Stimulated activated CD4-positive, alpha-beta T cell treated with anti-CD3 and anti-CD28 coated beads, TNF-alpha, amount 100 ng/mL, for 4 hours (primary cell): ENCODE results near the gene ZMYND15.

Source experiments
- DNase-seq, 3 experiments: peaks; one replicate each; pipeline ENCODE4 v3.0.0-alpha.2; 2020; ENCODE audit warnings: low read depth in 3 of 3

ZMYND15 gene

GRCh38 chr17:4743216-4743615 is 3.6 kb downstream of the ZMYND15 start:
- no peak for DNase-seq

DNA sequence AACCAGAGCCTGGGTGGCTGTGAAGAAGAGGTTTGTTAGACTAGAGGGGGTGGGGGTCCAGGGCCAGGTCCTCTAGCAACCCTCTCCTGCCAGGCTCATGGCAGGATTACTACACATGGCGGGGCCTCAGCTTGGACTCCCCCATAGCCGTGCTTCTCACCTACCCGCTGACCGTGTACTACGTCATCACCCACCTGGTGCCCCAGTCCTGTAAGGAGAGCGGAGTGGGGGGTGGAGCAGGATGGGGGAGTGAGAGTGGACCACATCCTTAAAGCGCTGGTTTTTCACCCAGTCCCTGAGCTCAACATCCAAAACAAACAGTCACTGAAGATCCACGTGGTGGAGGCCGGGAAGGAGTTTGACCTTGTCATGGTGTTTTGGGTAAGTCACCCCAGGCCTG is 4.3 kb downstream of the ZMYND15 start:
- DNase-seq, result no peak

DNA sequence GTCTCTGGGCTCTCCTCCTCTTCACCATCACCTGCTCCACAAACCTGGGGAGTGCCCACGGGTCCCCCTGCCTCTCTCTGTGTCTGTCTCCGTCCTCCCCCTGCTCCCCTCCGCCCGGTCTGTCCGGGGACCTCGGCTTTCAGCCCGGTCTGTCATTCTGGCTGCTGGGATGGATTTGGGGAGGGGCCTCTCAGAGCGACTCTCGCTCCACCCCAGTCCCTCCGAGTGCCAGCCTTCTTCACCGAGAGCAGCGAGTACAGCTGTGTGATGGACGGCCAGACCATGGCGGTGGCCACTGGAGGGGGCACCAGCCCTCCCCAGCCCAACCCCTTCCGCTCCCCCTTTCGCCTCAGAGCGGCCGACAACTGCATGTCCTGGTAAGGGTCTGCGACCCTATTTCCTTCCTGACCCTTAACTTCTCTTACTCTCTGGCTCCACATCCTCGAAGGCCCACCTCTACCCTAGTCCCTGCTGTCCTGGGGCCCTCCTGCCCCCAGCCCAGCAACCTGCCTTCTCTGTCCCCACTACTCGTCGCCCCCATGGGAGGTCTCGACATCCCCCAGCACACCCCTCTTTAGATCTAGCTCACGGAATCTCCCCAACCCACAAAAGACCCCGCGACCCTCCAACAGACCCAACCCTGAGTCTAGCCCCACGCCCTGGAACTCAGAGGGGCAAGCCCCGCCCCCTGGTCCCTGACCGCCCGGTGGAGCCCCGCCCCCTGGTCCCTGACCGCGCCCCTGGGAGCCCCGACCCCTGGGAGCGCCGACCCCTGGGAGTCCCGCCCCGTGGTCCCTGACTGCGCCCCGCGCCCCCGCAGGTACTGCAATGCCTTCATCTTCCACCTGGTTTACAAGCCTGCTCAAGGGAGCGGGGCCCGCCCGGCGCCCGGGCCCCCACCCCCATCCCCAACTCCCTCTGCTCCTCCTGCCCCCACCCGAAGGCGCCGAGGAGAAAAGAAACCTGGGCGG is 5.7 kb downstream of the ZMYND15 start:
- DNase-seq, result no peak

GRCh38 chr17:4747847-4748246 is 8.2 kb downstream of the ZMYND15 start:
- DNase-seq, result no peak

GRCh38 chr17:4748686-4749085 is 9.1 kb downstream of the ZMYND15 start:
- DNase-seq, result no peak

DNA sequence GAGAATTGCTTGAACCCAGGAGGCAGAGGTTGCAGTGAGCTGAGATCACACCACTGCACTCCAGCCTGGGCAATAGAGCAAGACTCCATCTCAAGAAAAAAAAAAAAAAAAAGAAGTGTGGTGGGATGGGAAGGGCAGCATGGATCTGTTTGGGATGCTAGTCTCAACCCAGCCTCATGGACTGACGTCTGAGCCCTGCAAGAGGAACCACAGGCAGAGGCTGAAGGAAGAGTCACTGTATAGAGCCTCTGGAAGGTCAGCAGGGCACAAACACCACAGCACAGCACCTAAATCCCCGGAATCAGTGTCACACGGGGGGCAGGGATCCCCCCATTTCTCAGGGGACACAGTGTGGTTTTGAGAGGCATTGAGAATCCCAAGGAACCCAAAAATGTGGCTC is 11.0 kb downstream of the ZMYND15 start:
- DNase-seq, result no peak

DNA sequence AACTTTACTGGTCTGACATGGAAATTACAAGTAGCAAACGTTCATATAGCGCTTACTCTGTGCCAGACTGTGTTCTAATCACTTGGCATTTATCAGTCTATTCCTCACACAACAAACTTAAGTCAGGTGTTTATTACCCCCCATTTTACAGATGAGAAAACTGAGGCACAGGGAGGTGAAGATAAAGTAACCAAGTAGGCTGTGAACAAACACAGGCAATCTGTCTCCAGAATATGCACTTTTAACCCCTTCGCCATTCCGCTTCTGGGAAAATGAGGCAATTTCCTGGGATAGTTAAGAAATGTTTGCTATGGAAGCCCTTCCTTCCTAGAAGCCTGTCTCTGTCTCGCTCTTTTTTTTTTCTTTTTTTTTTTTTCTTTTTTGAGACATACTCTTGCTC is 12.3 kb downstream of the ZMYND15 start:
- no peak for DNase-seq

DNA sequence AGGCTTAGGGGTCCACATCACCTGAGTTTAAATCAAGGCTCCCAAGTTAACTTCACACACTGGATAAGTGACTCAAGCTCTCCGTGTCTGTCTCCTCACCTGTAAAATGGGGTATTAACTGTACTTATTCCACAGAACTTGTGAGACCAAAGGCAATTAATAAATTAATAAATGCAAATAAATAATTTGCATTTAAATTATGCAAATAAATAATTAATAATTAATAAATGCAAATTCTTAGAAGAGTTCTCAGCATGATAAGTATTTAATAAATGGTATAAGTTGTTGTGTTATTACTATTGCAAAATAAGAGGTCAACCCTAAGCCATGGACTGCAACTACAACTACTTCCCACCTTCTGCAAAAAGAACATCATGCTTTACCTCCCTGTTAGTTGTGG is 13.8 kb downstream of the ZMYND15 start:
- no peak for DNase-seq

DNA sequence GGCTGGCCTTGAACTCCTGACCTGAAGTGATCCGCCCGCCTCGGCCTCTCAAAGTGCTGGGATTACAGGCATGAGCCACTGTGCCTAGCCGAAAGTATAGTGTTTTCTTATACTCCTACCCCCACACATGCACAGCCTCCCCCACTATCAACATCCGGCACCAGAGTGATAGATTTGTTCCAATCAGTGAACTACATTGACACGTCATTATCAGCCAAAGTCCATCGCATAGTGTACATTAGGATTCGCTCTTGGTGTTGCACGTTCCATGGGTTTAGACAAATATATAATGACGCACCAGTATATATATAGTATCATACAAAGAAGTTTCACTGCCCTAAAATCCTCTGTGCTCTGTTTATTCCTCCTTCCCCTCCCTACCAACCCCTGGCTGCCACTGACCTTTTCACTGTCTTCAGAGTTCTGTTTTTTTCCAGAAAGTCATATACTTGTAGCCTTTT is 20.2 kb downstream of the ZMYND15 start:
- no peak for DNase-seq

- no peak for DNase-seq
Measured at GRCh38 chr17:4764595-4764994, 25.0 kb downstream of the ZMYND15 start.

- DNase-seq, result no peak
Measured at GRCh38 chr17:4766201-4766600, 26.6 kb downstream of the ZMYND15 start.

GRCh38 chr17:4766723-4767122 is 27.1 kb downstream of the ZMYND15 start:
- DNase-seq, result no peak

- no peak for DNase-seq
Measured at GRCh38 chr17:4768298-4768697, 28.7 kb downstream of the ZMYND15 start.

- DNase-seq, result no peak
Measured at GRCh38 chr17:4769628-4770027, 30.0 kb downstream of the ZMYND15 start.

DNA sequence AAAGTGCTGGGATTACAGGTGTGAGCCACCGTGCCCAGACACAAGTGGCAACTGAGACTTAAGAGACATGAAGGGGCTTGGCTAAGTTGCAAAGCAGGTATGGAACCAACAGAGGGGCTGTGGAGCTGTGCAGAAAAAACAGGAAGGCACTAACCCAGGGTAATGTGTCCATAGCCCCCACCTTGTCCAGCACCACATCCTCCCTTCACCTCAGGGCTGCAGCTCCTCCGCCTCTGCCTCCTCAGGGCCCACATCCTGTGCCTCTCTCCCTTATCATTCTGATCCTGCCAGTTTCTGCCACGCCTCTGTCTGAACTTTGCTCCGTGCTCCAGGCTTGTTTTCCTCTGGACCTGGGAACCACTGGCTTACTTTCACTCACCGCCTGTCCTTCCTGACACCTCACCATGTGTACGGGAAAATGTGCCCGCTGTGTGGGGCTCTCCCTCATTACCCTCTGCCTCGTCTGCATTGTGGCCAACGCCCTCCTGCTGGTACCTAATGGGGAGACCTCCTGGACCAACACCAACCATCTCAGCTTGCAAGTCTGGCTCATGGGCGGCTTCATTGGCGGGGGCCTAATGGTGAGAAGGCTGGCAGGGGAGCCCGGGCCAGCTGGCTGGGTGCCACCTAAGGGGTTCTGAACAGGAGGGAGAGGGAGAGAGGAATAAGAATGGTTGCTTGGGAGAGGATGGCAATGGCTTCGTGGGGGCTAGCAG is 32.0 kb downstream of the ZMYND15 start, which contains the start of gene TM4SF5:
Gene TM4SF5 (plus strand): TSS at position 368 of the 716 bp plus-strand sequence. CDS start 37 bp downstream, at position 405.
- DNase-seq, result no peak

GRCh38 chr17:4772235-4772613 is 32.6 kb downstream of the ZMYND15 start:
- no peak for DNase-seq

GRCh38 chr17:4777969-4778760 is 38.5 kb downstream of the ZMYND15 start:
- DNase-seq, result no peak

- DNase-seq, result no peak
Measured at GRCh38 chr17:4780325-4780955, 40.8 kb downstream of the ZMYND15 start.

DNA sequence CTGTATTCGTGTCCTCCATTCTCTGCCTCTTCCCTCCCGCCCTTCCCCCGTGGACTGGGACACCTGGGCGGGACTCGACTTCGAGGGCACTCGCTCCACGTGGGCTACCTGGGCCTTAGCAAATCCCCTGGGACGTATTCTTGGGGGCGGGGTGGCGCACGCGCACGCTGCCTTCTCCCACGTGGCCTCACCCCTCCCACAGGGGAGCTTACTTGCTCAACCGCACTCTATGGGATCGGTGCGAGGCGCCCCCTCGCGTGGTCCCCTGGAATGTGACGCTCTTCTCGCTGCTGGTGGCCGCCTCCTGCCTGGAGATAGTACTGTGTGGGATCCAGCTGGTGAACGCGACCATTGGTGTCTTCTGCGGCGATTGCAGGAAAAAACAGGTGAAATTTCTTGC is 43.0 kb downstream of the ZMYND15 start:
- no peak for DNase-seq

- DNase-seq, result no peak
Measured at GRCh38 chr17:4785311-4786105, 45.9 kb downstream of the ZMYND15 start.

GRCh38 chr17:4786106-4786511 is 46.5 kb downstream of the ZMYND15 start, which contains the start of gene VMO1:
Gene VMO1, minus strand, starts transcription at chr17:4786364. Its CDS starts 12 bp downstream, at chr17:4786352.
- DNase-seq, result no peak
